T-helper 2 cell treated with Interferon-gamma antibody and Interleukin-4, amounts not matched to agents 5 μg/mL and 100 μg/mL, for 36 hours (primary cell): ENCODE measurements around the gene EFHB.
A peak's percentile ranks its signal among the peaks of the same experiment; 100 is the strongest.
"Not testable (repeated sequence)": the region's sequence is repeated elsewhere in the genome, so short reads cannot be mapped to it uniquely, and the experiment has no call there.

Experiments
- DNase-seq: peaks from one replicate; pipeline ENCODE4 v3.0.0; 2021; ENCODE audit warnings: low spot score
- H3K27ac Mint-ChIP-seq: one replicate; pipeline ENCODE4 v1.8.0; 2021; ENCODE audit warnings: mild to moderate bottlenecking, mixed read lengths
- H3K27me3 Mint-ChIP-seq: one replicate; pipeline ENCODE4 v1.8.0; 2021; ENCODE audit warnings: low read depth, mixed read lengths
- H3K36me3 Mint-ChIP-seq: one replicate; pipeline ENCODE4 v1.8.0; 2021; ENCODE audit warnings: low read depth, mixed read lengths
- H3K4me1 Mint-ChIP-seq: one replicate; pipeline ENCODE4 v1.8.0; 2021; ENCODE audit warnings: low read depth, mixed read lengths
- H3K4me3 Mint-ChIP-seq: one replicate; pipeline ENCODE4 v1.8.0; 2022; ENCODE audit warnings: mild to moderate bottlenecking, moderate library complexity, mixed read lengths
- H3K9me3 Mint-ChIP-seq: one replicate; pipeline ENCODE4 v1.8.0; 2021; ENCODE audit warnings: mixed read lengths

EFHB gene, protein sequence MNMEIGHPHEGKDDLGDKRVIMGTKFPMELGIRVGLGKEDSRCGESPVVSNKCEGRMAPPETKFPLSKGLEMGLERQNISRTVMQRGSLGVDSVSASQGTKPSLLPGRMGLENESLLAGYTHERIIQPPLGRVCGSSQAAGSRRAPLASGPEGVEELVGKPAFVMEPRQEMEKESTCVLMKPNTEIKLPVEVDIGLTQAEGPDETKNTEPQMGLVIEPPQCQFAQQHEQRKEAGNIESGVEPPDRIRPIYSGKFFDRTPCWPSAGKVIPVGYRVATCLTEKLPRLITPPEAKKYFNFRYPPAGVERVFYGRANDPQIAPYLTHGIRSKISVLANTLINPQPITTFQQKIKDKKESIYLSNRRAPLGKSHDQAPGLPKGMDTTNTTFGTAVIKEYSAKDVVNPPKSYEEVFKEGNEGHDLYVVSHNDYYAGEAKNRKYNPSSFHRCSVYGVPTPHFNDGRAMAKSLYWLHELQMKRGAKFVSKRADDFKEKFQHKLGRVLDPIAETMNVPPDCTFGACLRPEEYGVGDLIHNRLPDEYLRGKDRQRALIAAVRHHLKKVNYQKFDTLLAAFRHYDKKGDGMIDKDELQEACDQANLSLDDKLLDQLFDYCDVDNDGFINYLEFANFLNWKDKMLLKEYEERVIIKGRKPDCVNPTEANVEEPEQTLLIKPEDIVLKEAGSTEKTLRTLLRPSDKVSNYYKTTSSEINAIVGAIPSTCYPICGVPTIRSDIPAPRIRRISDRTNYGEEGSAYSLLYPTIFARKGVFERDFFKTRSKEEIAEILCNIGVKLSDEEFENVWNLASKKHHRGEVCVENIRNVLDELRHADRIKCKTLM

GRCh38 chr3:19934098-19934566 is at the start of gene EFHB:
Gene EFHB (minus strand): TSS chr3:19934217. CDS start chr3:19934018, 199 bp downstream.
- no peak for DNase-seq
- no peak within 1 kb of the TSS for H3K4me3 Mint-ChIP-seq
- no peaks in the 10 kb centered on the region for H3K9me3 Mint-ChIP-seq
- H3K4me1 Mint-ChIP-seq, result peaks cover 38% of the 10 kb centered on the region
- H3K36me3 Mint-ChIP-seq, result no peaks in the 10 kb centered on the region
- H3K27ac Mint-ChIP-seq, result no peak within 1 kb of the TSS
- H3K27me3 Mint-ChIP-seq, result peaks cover 20% of the 10 kb centered on the region

DNA sequence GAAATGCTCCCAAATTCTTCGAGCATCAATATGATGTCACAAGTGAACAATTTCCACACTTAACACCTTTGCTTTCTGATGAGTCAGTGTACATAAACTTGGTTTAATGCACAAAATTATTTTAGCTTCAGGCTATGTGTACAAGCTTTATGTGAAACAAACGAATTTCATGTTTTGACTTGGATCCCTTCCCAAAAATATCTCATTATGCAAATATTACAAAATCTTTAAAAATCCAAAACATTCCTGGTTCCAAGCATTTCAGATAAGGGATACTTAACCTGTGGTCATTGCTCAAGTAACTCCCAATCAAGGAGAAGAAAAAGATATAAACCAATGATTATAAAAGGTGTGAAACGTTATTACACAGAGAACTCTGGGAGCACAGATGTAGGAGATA is 38.0 kb upstream of the EFHB start:
- no peak for DNase-seq

GRCh38 chr3:19970327-19970726 is 36.3 kb upstream of the EFHB start:
- H3K27ac Mint-ChIP-seq, result no peak overlapping the region
- H3K27me3 Mint-ChIP-seq, result no peaks in the 10 kb centered on the region
- peaks cover 24% of the 10 kb centered on the region for H3K36me3 Mint-ChIP-seq
- no peak for DNase-seq
- no peak overlapping the region for H3K4me3 Mint-ChIP-seq
- no peaks in the 10 kb centered on the region for H3K9me3 Mint-ChIP-seq
- H3K4me1 Mint-ChIP-seq, result peaks cover 6% of the 10 kb centered on the region

More for the DNA sequence above, 38.0 kb upstream of the EFHB start:
- Mint-ChIP-seq H3K9me3 (no peaks in the 10 kb centered on the region), H3K27me3 (no peaks in the 10 kb centered on the region), H3K4me1 (peaks cover 4% of the 10 kb centered on the region), H3K27ac (no peak overlapping the region), H3K36me3 (peaks cover 30% of the 10 kb centered on the region), H3K4me3 (no peak overlapping the region)

DNA sequence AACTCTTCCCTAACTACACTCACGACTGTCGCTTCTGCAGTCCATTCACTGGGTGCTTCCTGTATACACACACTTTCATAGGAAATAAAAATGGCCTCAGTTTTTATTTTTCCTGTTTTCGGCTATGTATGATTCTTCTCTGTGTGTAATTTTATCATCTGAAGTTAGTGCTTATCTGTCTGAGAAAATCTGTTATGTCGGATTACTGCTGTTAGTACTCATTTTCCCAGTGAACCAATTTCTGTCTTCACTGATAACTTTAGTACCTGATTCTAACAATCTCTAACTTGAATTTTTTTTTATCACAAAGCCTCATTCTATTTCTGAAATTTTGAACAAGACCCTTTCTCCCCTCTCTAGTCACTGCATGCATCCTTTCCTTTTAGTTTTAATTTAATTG is 33.8 kb upstream of the EFHB start:
- Mint-ChIP-seq H3K4me3 (no peak overlapping the region), H3K27me3 (no peaks in the 10 kb centered on the region), H3K27ac (no peak overlapping the region), H3K9me3 (no peaks in the 10 kb centered on the region), H3K36me3 (peaks cover 16% of the 10 kb centered on the region), H3K4me1 (peaks cover 6% of the 10 kb centered on the region)
- DNase-seq, result no peak

DNA sequence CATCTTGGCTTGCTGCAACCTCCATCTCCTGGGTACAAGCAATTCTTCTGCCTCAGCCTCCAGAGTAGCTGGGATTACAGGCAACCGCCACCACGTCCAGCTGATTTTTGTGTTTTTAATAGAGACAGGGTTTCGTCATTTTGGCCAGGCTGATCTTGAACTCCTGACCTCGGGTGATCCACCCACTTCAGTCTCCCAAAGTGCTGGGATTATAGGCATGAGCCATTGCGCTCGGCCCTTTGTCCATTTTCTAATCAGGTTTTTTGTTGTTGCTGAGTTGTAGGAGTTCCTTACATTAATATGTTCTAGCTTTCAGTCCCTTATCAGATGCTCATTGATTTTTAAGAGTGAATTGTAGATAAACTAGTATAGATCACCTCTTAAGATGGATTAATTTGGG is 33.2 kb upstream of the EFHB start:
- Mint-ChIP-seq H3K36me3 (peaks cover 20% of the 10 kb centered on the region), H3K27me3 (no peaks in the 10 kb centered on the region), H3K27ac (no peak overlapping the region), H3K4me1 (peaks cover 6% of the 10 kb centered on the region), H3K9me3 (no peaks in the 10 kb centered on the region), H3K4me3 (no peak overlapping the region)
- no peak for DNase-seq

DNA sequence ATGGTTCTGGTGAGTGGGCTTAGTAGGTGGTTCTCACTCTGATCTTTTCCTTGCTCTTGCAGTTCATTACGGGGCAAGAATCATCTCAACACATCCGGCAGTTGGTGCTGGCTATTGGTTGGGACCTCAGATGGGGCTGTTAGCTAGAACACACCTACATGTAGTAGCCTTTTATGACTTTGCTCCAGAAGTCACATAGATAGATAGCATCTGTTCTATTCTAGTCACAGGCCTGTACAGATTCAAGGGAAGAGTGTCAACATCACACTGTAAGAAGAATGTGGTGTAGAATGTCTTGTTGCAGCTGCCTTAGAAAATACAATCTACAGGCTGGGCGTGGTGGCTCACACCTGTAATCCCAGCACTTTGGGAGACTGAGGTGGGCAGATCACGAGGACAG is 27.9 kb upstream of the EFHB start:
- peaks cover 7% of the 10 kb centered on the region for H3K4me1 Mint-ChIP-seq
- H3K4me3 Mint-ChIP-seq, result no peak overlapping the region
- H3K36me3 Mint-ChIP-seq, result peaks cover 22% of the 10 kb centered on the region
- no peak overlapping the region for H3K27ac Mint-ChIP-seq
- no peak for DNase-seq
- H3K27me3 Mint-ChIP-seq, result no peaks in the 10 kb centered on the region
- no peaks in the 10 kb centered on the region for H3K9me3 Mint-ChIP-seq

DNA sequence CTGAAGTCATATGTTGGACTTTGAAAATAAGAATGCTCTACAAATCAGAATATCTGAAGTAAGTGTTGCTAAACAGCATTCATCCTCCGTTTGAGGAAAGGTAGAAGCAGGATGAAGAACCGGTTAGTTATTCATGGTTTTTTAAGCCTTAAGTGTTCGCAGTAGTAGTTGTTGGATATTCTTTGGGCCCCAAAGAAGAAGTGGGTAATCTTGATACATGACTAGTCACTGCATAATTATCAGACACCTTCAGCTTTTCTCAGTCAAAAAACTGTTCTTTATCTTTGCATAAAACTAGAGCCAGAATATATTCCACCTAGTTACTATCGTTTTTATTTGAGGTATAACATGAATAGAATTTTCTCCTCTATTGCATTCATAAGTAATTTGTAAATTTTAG is 26.7 kb upstream of the EFHB start:
- Mint-ChIP-seq H3K4me1 (peaks cover 6% of the 10 kb centered on the region), H3K27ac (no peak overlapping the region), H3K4me3 (no peak overlapping the region), H3K27me3 (no peaks in the 10 kb centered on the region), H3K9me3 (no peaks in the 10 kb centered on the region), H3K36me3 (peaks cover 20% of the 10 kb centered on the region)
- DNase-seq, result no peak

GRCh38 chr3:19959505-19959904 is 25.5 kb upstream of the EFHB start:
- H3K27ac Mint-ChIP-seq, result no peak overlapping the region
- H3K4me1 Mint-ChIP-seq, result peaks cover 6% of the 10 kb centered on the region
- no peak overlapping the region for H3K4me3 Mint-ChIP-seq

DNA sequence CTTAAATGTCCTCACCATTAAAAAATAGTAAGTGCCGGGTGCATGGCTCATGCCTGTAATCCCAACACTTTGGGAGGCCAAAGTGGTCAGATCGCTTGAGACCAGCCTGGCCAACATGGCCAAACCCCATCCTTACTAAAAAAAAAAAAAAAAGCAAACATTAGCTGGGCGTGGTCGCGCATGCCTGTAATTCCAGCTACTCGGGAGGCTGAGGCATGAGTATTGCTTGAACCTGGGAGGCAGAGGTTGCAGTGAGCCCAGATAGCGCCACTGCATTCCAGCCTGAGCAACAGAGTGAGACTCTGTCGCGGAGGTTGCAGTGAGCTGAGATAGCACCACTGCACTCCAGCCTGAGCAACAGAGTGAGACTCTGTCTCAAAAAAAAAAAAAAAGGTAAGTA is 23.3 kb upstream of the EFHB start:
- H3K27me3 Mint-ChIP-seq, H3K4me3 Mint-ChIP-seq, H3K4me1 Mint-ChIP-seq, H3K9me3 Mint-ChIP-seq, H3K27ac Mint-ChIP-seq, DNase-seq: not testable (repeated sequence)
- H3K36me3 Mint-ChIP-seq, result peaks cover 22% of the 10 kb centered on the region

More at GRCh38 chr3:19959505-19959904, 25.5 kb upstream of the EFHB start:
- no peaks in the 10 kb centered on the region for H3K27me3 Mint-ChIP-seq
- no peak for DNase-seq
- no peaks in the 10 kb centered on the region for H3K9me3 Mint-ChIP-seq
- peaks cover 26% of the 10 kb centered on the region for H3K36me3 Mint-ChIP-seq

DNA sequence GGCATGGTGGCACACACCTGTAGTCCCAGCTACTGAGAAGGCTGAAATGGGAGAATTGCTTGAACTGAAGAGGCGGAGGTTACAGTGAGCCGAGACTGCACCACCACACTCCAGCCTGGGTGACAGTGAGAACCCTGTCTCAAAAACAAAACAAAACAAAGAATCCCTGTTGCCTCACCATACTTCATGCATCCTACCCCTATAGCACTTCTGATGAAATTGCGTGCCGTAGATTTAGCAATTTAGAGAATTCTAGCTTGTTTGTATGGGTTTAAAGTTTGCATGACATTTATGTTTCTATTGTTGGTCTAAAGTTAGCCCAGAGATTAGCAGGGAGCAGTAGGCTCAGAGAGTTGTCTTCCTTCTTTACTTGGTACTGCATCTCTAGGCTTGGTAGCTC is 20.7 kb upstream of the EFHB start:
- Mint-ChIP-seq H3K27ac (no peak overlapping the region), H3K4me1 (peaks cover 11% of the 10 kb centered on the region)

GRCh38 chr3:19950316-19950715 is 16.3 kb upstream of the EFHB start:
- Mint-ChIP-seq H3K4me1 (peaks cover 30% of the 10 kb centered on the region), H3K27ac (no peak overlapping the region), H3K27me3 (no peaks in the 10 kb centered on the region), H3K4me3 (no peak overlapping the region), H3K9me3 (no peaks in the 10 kb centered on the region), H3K36me3 (peaks cover 28% of the 10 kb centered on the region)
- no peak for DNase-seq

More for the DNA sequence above, 20.7 kb upstream of the EFHB start:
- DNase-seq, result no peak
- H3K36me3 Mint-ChIP-seq, result peaks cover 23% of the 10 kb centered on the region
- no peaks in the 10 kb centered on the region for H3K27me3 Mint-ChIP-seq
- H3K4me3 Mint-ChIP-seq, result no peak overlapping the region
- no peaks in the 10 kb centered on the region for H3K9me3 Mint-ChIP-seq

DNA sequence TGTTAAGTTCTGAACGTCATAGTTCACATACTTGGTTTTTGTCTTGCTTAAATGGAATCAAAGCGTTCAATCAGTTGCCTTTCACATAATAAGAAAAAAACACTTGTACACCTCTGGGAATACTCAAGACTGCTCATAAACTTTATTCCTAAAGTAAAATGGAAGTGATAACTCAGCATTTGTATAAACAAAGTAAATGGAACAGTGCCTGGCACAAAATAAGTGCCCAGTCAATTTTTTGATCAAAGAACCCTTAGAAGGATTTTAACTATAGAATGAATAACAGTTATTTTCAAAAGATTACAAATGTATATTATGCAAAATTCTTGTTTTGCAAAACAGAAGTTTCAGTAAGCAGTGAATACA is 14.2 kb upstream of the EFHB start:
- H3K4me3 Mint-ChIP-seq, result peak overlapping the region; percentile 99
- H3K27me3 Mint-ChIP-seq, result peaks cover 3% of the 10 kb centered on the region
- peaks cover 20% of the 10 kb centered on the region for H3K36me3 Mint-ChIP-seq
- H3K4me1 Mint-ChIP-seq, result peaks cover 30% of the 10 kb centered on the region
- H3K9me3 Mint-ChIP-seq, result no peaks in the 10 kb centered on the region
- peak overlapping the region; percentile 100 for H3K27ac Mint-ChIP-seq
- no peak for DNase-seq

DNA sequence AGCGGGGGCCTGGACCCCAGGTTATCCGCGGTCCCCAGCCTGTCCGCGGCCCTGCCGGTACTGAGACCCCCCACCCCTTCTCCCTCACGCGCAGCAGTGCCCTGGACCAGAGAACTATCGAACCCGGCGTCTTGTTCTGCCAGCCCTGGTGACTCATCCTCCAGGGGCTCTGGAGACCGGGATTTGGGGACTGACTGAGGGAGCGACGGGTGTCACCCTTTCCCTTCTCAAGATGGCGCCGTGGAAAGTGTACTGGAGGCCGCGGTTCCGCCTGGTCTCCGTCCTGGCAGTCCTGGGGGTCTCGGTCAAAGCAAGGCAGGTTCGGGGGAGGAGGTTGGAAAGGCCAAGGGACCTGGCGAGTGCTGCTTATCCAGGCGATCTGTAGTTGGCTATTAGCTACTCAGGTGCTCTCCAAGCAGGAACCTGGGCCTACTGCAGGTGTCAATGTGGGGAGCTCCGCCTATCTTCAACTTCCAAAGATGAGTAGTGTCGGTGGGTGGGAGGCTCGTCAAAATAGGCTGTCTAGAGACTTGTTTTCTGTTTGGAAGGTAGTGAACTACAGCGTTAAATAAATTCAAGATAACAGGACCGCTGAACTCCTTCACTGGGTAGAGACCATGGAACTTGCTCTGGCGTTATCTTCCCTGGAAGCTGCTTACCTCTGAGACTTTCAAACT is 13.7 kb upstream of the EFHB start:
- H3K9me3 Mint-ChIP-seq, result no peaks in the 10 kb centered on the region
- H3K4me3 Mint-ChIP-seq, result peak overlapping the region; percentile 99
- peaks cover 3% of the 10 kb centered on the region for H3K27me3 Mint-ChIP-seq
- H3K27ac Mint-ChIP-seq, result peak overlapping the region; percentile 100
- H3K4me1 Mint-ChIP-seq, result peaks cover 30% of the 10 kb centered on the region
- peaks cover 20% of the 10 kb centered on the region for H3K36me3 Mint-ChIP-seq
- peak; percentile 36 for DNase-seq
